Jurkat, Clone E6-1 (cell line): ENCODE data around the gene BAAT. TPM values are rescaled to one million over a fixed set of nuclear protein-coding genes. Genes with fewer than 3 reads are reported as not detected.
"Not testable (repeated sequence)": the region's sequence is repeated elsewhere in the genome, so short reads cannot be mapped to it uniquely, and the experiment has no call there.

ENCODE experiments used
- DNase-seq: peaks from one replicate; pipeline ENCODE4 v3.0.0-alpha.2; 2011; ENCODE audit warnings: low read depth, low spot score
- H3K4me3 ChIP-seq: 2 replicates; pipeline ENCODE4 v1.5.1; 2011; ENCODE audit warnings: mild to moderate bottlenecking, low read length, control low read depth, moderate library complexity
- polyA plus RNA-seq: library from polyadenylated mRNA; unstranded; fragments of >200 nt; gene quantifications from one replicate; pipeline ENCODE4 v1.2.1, GENCODE V29; 2012; ENCODE audit warnings: missing spikeins; ENCODE audit not compliant: insufficient read length, insufficient read depth

The BAAT gene
- polyA plus RNA-seq = not detected

DNA sequence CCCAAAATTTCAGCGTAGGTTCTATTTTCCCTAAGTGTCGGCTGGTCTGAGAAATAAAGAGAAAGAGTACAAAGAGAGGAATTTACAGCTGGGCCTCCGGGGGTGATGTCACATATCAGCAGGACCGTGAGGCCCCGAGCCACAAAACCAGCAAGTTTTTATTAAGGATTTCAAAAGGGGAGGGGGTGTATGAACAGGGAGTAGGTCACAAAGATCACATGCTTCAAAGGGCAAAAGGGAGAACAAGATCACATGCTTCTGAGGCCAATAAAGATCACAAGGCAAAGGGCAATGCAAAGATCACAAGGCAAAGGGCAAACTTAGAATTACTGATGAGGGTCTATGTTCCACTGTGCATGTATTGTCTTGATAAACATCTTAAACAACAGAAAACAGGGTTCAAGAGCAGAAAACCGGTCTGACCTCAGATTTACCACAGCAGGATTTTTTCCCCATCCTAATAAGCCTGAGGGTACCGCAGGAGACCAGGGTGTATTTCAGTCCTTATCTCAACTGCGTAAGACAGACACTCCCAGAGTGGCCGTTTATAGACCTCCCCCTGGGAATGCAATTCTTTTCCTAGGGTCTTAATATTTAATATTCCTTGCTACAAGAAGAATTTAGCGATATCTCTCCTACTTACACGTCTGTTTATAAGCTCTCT lies at the start of gene BAAT:
BAAT (minus strand) TSS at position 134 of the 664 bp plus-strand sequence. CDS start 13,602 bp downstream, outside the sequence.
- not testable (repeated sequence) for H3K4me3 ChIP-seq, DNase-seq

DNA sequence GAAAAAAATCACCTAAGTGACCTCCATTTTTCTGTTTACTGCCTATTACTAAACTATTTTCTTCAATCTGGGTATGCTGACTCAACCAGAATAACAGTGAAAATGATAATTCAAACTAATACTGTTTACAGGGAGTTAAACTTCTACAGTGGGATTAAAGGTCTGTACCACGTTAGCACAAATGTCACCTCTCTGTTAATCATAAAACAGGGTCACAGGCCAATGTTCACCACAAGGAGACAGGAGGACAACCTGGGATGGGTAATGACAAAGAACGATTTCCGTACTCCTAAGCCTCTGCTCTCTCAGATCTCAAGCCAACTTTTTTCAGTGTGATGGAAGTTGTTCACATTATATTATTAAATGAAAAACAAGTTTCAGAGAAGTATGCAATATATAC lies 48.4 kb upstream of the BAAT start:
- H3K4me3 ChIP-seq = no peak overlapping the region
- no peak for DNase-seq

DNA sequence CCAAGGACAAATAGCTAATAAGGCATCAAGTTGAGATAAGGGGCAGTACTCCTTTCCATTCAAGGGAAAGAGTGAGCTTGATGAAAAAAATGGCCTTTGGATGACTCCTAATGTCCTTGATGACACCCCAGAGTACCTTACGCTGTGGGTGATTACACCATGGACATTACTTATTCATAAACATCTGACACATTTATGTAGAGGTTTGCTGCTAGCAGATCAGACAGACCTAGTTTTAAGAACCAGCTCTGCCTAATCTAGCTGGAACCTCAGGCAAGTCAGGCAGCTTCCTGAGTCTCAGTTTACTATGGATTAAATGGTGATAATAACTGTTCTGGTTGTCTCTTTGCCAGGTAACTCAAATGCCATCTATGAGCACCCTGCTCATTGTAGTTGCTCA lies 47.9 kb upstream of the BAAT start:
- no peak overlapping the region for H3K4me3 ChIP-seq
- no peak for DNase-seq

DNA sequence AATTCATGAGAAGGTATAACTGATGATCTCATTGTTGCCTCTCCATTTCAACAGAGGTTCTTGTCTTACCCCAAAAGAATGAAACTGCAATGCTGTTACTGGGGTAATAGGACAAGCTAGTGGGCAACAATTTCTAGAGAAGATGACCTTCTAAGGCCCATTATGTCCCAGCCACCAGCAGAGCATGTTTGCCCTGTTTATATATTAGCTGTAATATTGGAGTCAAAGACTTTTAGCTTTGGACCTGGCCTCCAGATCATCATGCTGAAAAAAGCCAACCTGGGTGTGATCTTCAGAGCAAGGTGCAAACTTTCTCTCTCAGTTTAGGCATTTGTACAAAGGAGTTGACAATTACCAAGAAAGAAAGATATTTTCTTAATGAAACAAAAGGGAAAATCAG lies 47.4 kb upstream of the BAAT start:
- no peak overlapping the region for H3K4me3 ChIP-seq
- DNase-seq = no peak

DNA sequence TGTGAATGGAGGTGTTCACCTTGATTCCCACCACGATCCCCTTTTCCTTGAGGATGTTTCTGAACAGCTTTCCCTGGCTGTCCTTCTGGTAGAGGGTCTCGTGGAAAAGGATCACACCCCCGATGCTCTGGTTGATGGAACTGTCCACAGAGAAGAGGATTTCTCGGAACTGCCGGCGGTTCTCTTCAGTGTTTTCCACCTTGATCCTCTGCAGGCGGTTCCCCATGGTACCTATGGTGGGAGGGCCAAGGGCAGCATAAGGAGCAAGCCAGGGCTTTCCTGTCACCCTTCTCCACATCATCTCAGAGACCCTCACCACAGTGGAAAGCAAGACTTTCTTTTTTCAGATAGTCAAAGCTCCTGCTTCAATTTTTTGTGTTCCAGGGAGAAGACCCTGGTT lies 44.9 kb upstream of the BAAT start:
- no peak for DNase-seq
- no peak overlapping the region for H3K4me3 ChIP-seq

DNA sequence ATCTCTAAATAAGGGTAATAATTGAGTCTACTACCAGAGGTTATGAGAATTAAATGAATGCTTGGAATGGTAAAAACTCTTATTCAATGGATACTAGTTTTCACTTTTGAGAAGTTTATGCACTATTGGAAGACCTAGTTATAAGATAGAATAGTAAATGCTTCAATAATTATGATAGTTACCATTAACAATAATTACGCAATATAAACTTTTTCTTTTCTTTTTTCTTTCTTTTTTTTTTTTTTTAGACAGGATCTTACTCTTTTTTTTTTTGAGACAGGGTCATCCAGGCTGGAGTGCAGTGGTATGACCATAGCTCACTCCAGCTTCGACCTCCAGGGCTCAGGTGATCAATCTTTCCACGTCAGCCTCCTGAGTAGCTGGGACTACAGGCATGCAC lies 44.1 kb upstream of the BAAT start:
- no peak for DNase-seq
- no peak overlapping the region for H3K4me3 ChIP-seq

DNA sequence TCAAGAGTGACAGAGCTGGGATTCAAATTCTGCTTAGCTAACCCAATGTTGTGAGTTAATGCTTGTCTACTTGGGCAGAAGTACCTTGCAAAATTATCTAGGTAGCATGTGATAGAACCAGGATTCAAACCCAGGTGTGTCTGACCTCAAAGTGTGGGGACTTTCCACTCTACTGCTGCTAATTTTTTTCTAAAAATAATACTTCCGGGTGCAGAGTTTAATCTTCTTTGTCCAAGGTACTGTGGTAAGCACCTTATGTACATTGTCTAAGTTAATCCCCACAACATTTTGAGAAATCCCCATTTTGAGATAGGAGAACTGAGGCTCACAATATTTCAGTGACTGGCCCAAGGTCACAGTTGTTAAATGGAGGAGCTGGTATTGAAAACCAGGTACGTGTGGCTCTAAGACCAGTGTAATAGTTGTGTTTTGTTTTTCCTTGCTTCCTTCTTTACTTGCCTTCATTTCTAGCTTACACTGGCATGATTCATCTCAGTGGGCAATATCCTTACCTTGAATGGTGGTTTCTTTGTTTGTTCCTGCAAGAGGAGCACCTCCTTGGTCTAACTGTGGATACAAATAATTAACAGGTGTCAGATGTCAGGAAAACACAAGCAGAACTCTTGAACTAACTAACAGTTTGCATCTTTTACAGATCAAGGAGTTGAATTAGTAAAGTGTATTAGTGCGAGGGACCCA lies 43.3 kb upstream of the BAAT start:
- DNase-seq = no peak
- no peak overlapping the region for H3K4me3 ChIP-seq

DNA sequence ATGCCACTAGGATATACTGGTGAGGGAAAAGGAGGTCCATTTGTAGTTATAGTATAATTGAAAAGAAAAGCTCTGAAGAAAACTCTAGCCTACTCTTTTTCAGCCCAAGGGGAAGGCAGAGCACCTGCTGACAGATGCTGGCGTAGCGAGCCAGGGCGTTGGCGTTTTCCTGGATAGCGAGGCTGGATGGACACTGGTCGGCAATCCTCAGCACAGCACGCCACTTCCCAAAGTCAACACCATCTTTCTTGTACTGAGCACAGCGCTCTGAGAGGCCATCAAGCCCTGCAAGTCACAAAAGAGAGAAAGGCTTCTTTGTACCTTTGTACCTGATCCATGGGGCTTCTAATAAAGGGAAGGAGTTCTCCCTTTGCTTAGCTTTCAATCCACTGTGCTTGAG lies 42.6 kb upstream of the BAAT start:
- no peak for DNase-seq

DNA sequence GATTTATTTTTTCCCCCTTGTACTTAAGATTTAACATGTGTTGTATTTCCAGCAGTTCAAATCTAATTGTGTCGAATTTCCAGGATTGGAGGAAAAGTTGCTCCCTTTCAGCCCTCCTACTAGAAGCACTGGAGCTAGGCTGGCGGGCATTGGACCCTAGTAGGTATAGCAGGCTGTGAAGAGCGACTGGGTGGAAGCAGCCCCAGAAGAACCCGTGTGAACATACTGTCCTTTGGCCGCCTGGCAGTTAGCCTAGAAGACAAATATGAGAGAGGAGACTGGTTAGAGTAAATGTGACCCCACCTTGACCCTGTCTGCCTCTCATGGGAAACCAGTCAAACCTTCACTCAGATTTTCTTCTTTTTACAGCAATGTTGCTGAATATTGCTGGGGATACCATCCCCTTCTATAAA lies 36.9 kb upstream of the BAAT start:
- no peak overlapping the region for H3K4me3 ChIP-seq
- no peak for DNase-seq

More for the DNA sequence above, 42.6 kb upstream of the BAAT start:
- no peak overlapping the region for H3K4me3 ChIP-seq

DNA sequence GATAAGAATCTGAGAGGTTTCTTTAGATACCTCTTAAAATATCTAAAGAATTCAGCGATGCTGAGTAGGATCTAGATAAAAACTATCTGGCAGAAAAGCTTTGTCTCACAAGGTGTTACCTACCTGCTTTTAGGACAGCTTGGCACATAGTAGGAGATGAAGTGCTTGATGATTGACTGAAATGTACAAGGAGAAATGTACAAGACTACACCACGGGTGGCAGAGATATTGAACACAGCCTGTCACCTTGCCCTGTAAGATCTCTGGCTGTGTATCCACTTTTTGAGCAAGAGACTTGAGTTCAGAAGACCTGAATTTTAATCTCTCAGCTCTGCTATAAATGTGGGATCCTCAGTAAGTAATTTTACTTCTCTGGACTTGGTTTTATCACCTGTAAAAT lies 35.1 kb upstream of the BAAT start:
- H3K4me3 ChIP-seq = no peak overlapping the region
- DNase-seq = no peak

DNA sequence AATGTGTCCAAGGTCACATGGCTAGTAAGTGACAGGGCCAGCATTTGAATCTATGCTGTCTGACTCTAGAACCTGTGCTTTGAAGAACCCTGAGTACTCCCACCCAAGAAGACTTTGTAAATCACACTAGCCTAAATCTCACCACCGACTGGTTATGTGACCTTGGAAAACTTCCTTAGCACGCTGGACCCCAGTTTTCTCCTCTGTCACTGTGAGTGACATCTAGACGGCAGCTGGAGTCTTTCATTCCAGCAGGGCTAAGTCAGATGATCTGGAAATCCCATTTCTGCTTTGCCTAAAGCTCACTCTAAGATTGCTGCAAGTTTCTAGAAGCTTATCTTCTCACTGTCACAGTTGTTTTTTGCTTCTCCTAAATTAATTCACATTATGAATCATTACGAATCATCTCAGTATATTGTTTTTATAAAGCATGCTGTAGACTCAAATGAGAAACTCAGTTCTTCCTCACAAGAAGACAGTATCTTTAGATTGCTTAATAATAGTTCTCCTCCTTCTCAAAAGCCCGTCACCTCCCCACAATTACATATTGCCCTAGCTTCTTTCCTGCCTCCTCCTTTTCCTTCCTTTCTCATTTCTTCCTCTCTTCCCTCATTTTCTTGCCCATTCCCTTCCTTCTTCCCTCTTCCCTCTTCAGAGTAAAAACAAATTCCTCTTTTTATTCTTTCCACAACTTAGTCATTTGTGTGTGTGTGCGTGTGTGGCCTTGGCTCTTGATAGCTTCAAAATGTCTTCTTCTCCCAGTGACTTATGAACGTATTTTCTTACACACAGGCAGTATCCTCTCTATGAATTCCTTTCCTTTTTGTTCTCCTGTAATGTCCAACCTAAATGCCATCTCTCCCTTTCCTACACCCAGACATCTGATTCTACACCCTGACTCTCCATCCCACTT lies 34.0 kb upstream of the BAAT start:
- DNase-seq = no peak
- H3K4me3 ChIP-seq = no peak overlapping the region

DNA sequence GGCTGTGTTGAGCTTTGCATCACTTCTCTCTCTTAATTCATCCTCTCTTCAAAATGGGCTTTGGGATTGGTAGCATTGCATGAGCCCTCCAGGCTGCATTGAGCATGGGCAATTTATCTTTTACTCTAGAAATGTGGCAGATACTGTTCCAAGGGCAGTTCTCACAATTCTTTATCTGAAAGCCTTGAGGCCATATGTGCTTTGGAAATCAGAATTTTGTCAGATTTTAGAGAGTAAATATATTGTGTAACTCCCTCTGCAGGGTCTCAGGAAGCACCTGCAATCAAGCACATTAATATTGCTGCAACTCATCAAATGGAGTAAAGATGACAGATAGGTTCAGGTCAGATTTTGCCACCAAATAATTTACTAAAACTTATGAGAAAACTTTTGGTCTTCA lies 33.2 kb upstream of the BAAT start:
- no peak overlapping the region for H3K4me3 ChIP-seq
- no peak for DNase-seq

DNA sequence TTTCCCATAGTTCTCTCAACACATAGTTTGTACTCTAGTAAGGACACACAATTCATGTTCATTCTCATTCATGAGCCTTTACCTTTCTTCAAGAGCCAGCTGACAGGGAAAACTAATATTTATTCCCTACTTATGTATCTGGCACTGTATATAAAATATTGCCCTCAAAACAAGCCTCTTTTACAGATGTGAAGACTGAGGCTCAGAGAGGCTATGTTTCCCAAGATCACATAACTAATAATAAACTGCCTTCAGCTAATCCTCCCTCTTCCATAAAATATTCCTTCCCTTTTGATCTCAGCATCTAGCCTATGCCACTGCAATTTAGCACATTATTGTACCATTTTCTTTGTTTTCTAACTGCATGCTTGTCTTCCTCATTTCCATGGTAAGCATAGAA lies 32.6 kb upstream of the BAAT start:
- H3K4me3 ChIP-seq = no peak overlapping the region
- DNase-seq = no peak

DNA sequence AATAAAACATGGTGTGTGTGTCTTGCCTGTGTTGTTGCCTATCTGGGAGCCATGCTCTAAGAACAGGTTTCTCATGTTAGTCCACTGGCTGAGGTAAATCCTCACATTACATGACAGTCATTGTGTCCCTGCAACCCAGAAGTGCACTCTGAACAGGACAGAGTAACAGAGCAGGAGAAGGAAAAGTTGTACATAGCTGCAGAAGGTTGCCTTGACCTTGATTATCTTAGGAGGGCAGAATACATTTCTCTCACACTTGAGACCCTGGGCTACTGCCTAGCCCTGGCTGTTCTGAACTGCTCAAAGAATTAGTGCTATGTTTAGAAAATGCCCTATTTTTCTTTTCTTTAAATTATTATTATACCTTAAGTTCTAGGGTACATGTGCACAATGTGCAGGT lies 30.8 kb upstream of the BAAT start:
- no peak overlapping the region for H3K4me3 ChIP-seq
- DNase-seq = no peak

DNA sequence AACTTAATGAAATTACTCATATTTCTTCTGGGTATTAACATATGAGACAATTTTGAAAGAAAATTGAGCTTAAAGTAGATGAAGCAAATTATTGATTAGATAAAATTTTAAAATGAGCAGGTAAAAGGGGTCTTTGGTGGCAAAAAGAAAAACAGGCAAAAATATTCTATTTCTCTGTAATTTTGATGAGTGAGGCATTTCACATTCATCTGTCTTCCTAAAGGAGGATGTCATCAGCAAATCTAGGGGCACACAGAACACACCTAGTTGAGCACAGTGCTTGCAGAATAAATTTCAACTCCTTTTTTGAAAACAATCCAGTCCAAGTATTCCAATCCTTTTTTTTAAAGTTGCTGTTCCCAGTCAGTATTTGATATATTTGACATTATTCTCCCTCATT lies 30.0 kb upstream of the BAAT start:
- no peak overlapping the region for H3K4me3 ChIP-seq
- no peak for DNase-seq

DNA sequence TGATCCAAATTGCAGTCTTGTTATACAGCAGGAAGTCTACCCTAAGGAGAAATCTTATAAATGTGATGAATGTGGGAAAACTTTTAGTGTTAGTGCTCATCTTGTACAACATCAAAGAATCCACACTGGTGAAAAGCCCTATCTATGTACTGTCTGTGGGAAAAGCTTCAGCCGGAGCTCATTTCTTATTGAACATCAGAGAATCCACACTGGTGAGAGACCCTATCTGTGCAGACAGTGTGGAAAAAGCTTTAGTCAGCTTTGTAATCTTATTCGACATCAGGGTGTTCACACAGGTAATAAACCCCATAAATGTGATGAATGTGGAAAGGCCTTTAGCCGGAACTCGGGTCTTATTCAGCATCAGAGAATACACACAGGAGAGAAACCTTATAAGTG lies 24.3 kb upstream of the BAAT start:
- DNase-seq = no peak
- no peak overlapping the region for H3K4me3 ChIP-seq

DNA sequence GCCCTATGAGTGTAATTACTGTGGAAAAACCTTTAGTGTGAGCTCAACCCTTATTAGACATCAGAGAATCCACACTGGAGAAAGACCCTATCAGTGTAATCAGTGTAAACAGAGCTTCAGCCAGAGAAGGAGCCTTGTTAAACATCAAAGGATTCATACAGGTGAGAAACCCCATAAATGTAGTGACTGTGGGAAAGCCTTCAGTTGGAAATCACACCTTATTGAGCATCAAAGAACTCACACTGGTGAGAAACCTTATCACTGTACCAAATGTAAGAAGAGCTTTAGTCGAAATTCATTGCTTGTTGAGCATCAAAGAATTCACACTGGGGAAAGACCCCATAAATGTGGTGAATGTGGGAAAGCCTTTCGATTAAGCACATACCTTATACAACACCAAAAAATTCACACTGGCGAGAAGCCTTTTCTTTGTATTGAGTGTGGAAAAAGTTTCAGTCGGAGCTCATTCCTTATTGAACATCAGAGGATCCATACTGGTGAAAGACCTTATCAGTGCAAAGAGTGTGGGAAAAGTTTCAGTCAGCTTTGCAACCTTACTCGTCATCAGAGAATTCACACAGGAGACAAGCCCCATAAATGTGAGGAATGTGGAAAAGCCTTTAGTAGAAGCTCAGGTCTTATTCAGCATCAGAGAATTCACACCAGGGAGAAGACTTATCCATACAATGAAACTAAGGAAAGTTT lies 23.7 kb upstream of the BAAT start:
- DNase-seq = no peak
- H3K4me3 ChIP-seq = no peak overlapping the region

DNA sequence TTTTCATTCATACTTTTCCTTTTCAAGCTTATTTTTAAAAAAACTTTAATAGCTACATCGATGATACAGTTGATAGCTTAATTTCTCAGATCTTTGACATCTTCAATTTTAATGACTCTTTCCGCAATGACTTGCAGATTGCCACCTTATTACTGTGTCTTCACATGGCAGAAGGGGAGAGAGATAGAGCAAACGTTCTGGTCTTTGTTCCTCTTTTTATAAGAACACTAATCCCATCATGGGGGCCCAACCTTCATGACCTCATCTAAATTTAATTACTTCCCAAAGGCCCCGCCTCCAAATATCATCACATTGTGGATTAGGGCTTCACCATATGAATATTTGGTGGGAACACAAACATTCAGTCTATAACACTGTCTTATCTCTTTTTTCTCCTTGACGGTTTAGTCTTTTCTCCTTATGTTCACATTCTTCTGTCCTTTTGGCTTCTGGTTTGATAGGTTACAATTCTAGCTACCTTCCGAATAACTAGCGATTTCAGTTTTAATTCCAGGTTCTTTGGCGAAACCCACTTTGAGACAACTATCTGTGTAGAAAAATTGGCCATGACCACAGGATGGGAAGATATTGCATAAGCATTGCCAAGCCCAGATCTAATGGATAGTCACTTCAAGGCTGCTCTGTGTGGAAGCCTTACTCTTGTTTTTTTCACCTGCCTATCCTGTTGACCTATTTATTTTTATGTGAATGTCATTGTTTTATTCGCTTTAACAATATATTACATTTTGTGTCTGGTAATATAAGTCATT lies 18.9 kb upstream of the BAAT start:
- no peak for DNase-seq
- no peak overlapping the region for H3K4me3 ChIP-seq

DNA sequence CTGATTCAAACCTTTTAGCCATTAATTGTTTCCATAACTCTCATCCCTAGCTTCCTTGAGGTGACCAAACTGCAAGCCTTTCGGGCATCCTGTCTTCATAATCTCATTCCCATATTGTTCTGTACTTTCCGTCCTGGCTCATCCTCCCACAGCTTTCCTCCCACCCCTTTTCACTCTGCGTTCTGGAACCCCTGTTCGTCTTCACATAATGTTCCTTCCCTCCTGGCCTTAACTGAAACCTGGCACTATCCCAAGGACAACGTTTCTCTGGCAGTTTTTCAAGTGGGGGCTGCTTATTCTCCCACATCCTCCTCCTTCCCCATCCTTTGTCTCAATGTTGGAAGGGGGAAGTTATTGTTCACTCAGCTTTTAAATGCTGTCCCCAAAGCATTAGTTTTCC lies 15.3 kb upstream of the BAAT start:
- H3K4me3 ChIP-seq = no peak overlapping the region
- no peak for DNase-seq
